ENCODE data around the gene BTN3A1. TPM values are rescaled to one million over a fixed set of nuclear protein-coding genes. Genes with fewer than 3 reads are reported as not detected.
"Not testable (repeated sequence)": the region's sequence is repeated elsewhere in the genome, so short reads cannot be mapped to it uniquely, and the experiment has no call there.

The BTN3A1 gene
- total RNA-seq, 4 donors from 2014 or later, result 34.9 to 84.2 (median 48.5) TPM

DNA sequence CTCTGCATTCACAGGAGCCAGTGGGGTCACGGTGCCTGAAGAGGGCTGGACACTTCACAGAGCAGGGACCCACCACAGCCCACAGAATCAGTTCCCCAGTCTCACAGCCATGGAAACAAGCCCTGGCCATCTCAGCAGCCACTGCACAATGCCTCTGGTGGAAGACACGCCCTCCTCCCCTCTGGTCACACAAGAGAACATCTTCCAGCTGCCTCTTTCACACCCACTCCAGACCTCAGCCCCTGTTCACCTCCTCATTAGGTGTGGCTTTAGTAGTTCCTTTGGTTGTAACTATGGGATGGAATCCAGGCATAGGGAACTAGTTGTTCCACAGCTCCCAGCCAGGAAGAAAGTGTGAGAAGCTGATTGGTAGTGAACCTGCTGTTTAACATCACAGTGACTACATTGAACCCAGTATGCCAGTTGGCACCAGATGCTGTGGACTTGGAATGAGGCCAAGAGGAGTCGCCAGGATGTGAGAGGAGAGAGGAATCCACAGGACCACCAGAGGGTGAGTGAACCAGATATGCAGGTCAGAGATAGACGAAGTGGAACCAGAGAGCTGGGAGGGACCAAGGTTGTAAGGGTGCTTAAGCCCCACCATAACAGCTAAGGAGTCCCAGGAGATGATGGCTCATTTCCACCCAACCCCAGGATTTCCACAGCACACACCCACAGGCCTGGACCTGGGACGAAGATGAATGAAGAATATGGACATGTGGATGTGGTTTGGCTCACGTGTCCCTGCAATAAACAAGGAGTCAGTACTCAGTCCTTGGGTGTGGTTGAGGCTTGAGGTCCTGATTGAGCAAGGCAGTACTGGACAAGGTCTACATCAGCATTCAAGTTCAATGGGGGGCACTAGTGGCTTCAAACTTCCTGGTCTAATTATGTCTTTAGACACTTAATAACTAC, 29.4 kb downstream of the BTN3A1 start:
- no peaks in the 10 kb centered on the region for H3K4me1 ChIP-seq
- no peaks in the 10 kb centered on the region for H3K9me3 ChIP-seq
- H3K27ac ChIP-seq, result peak overlapping the region in 2 of 4 donors; percentile 48 to 57
- peak in 2 of 3 donors; percentile 52 to 56 for DNase-seq
- no peak for TF ChIP-seq POLR2A (IDR thresholded peaks at IDR 0.05)
- TF ChIP-seq, protein P1, sequence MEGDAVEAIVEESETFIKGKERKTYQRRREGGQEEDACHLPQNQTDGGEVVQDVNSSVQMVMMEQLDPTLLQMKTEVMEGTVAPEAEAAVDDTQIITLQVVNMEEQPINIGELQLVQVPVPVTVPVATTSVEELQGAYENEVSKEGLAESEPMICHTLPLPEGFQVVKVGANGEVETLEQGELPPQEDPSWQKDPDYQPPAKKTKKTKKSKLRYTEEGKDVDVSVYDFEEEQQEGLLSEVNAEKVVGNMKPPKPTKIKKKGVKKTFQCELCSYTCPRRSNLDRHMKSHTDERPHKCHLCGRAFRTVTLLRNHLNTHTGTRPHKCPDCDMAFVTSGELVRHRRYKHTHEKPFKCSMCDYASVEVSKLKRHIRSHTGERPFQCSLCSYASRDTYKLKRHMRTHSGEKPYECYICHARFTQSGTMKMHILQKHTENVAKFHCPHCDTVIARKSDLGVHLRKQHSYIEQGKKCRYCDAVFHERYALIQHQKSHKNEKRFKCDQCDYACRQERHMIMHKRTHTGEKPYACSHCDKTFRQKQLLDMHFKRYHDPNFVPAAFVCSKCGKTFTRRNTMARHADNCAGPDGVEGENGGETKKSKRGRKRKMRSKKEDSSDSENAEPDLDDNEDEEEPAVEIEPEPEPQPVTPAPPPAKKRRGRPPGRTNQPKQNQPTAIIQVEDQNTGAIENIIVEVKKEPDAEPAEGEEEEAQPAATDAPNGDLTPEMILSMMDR (IDR thresholded peaks at IDR 0.05), result no peak
- no peaks in the 10 kb centered on the region for H3K27me3 ChIP-seq
- peaks cover 0 to 19% (median 0%) of the 10 kb centered on the region in 3 donors for H3K36me3 ChIP-seq
- no peak overlapping the region for H3K4me3 ChIP-seq

DNA sequence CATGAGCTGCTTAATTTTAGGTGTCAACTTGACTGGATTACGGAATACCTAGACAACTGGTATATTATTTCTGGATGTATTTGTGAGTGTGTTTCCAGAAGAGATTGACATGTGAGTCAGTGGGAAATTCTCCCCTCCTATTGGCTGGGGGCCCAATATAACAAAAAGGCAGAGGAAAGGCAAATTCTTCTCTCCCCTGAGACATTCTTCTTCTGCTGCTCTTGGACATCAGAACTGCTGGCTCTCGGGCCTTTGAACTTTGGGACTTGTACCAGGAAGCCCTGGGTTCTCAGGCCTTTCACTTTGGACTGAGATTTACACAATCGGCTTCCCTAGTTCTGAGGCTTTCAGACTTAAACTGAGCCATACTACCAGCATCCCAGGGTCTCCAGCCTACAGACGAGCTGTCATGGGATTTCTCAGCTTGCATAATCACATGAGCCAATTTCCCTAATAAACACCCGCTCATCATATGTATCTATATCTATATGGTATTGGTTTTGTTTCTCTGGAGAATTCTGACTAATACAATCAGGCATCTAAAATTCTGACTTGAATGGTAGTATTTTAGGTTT, 30.6 kb downstream of the BTN3A1 start:
- no peak for TF ChIP-seq POLR2A (IDR thresholded peaks at IDR 0.05)
- TF ChIP-seq, protein P1 (IDR thresholded peaks at IDR 0.05), result no peak
- no peaks in the 10 kb centered on the region for H3K9me3 ChIP-seq
- H3K27me3 ChIP-seq, result no peaks in the 10 kb centered on the region
- peak overlapping the region in 1 of 4 donors; percentile 48 for H3K27ac ChIP-seq
- peaks cover 0 to 19% (median 0%) of the 10 kb centered on the region in 3 donors for H3K36me3 ChIP-seq
- no peak for DNase-seq
- H3K4me3 ChIP-seq, result no peak overlapping the region
- H3K4me1 ChIP-seq, result no peaks in the 10 kb centered on the region

DNA sequence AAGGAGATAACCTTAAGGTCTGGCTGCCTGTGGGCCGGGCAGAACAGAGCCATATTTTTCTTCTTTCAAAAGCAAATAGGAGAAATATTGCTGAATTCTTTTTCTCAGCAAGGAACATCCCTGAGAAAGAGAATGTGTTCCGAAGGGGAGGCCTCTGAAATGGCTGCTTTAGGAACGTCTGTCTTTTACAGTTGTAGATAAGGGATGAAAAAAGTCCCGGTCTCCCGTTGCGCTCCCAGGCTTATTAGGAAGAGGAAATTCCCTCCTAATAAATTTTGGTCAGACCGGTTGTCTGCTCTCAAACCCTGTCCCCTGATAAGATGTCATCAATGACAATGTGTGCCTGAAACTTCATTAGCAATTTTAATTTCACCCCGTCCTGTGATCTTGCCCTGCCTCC, 31.6 kb downstream of the BTN3A1 start:
- H3K27ac ChIP-seq, H3K4me3 ChIP-seq, H3K27me3 ChIP-seq, H3K9me3 ChIP-seq, H3K4me1 ChIP-seq, DNase-seq: not testable (repeated sequence)
- H3K36me3 ChIP-seq, result peaks cover 0 to 11% (median 0%) of the 10 kb centered on the region in 3 donors

DNA sequence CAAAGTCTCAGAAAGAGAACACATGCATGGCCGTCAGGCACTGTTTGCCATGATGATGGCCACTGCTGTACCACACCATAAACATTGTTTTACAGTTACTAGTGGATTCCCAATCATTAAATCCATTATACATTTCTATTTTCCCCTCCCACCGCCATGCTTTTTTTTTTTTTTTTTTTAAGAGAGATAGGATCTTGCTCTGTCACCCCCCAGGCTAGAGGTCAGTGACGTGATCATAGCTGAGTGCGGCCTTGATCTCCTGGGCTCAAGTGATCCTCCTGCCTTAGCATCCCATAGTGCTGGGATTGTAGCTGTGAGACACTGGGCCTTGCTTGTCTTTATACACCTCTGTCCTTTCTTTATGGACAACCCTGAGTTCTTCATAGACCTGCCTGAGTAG, 33.9 kb downstream of the BTN3A1 start:
- no peak for DNase-seq
- H3K4me1 ChIP-seq, result peaks cover 0 to 7% (median 2%) of the 10 kb centered on the region in 4 donors
- H3K36me3 ChIP-seq, result no peaks in the 10 kb centered on the region
- H3K9me3 ChIP-seq, result no peaks in the 10 kb centered on the region
- H3K27ac ChIP-seq, result no peak overlapping the region
- no peak overlapping the region for H3K4me3 ChIP-seq
- TF ChIP-seq POLR2A (IDR thresholded peaks at IDR 0.05), result no peak
- TF ChIP-seq, protein P1 (IDR thresholded peaks at IDR 0.05), result no peak
- no peaks in the 10 kb centered on the region for H3K27me3 ChIP-seq

DNA sequence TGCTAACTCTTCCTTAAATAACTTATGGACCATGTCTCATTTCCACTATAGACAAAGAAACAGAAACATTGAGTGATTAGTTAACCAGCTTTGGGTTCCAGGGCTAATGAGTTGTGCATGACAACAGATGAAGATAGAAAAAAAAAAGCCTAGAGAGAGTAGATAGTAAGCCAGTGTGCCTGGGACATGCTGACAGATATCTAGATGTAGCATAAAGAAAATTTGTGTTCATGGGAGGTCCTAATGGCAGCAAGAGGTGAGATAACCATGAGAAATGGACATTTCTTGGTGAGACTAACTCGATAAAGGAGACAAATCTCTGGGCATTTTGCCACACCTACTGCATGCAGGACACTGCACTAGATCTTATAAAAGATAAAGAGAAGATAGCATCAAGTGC, 35.5 kb downstream of the BTN3A1 start:
- no peak for DNase-seq
- Histone ChIP-seq H3K4me1 (peaks cover 0 to 20% (median 9%) of the 10 kb centered on the region in 4 donors), H3K27ac (no peak overlapping the region)

DNA sequence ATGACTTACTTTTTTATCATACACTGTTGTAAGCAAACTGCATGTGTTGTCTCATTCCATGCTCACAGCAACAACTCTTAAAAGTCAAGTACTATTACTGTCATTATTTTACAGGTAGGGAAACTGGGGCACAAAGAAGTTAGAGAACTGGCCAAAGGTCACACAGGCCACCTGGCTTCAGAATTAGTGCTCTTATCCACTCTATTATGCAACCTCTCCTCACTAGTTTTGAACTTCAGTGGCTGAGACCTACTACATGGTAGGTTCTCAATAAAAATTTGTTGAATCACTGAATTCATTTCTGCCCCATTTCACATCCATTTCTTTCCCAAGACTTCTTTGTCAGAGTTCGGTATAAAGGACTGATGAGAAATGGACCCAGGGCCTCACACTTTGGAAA, 35.9 kb downstream of the BTN3A1 start:
- Histone ChIP-seq H3K27me3 (no peaks in the 10 kb centered on the region), H3K36me3 (no peaks in the 10 kb centered on the region), H3K27ac (no peak overlapping the region), H3K9me3 (no peaks in the 10 kb centered on the region), H3K4me3 (no peak overlapping the region), H3K4me1 (peaks cover 0 to 21% (median 9%) of the 10 kb centered on the region in 4 donors)
- TF ChIP-seq POLR2A (IDR thresholded peaks at IDR 0.05), result no peak
- TF ChIP-seq, protein P1 (IDR thresholded peaks at IDR 0.05), result no peak
- no peak for DNase-seq

More for the DNA sequence above, 35.5 kb downstream of the BTN3A1 start:
- no peaks in the 10 kb centered on the region for H3K36me3 ChIP-seq
- H3K27me3 ChIP-seq, result no peaks in the 10 kb centered on the region
- H3K9me3 ChIP-seq, result no peaks in the 10 kb centered on the region
- no peak for TF ChIP-seq POLR2A (IDR thresholded peaks at IDR 0.05)
- no peak overlapping the region for H3K4me3 ChIP-seq
